Keratinocyte (primary cell): Measurements from ENCODE around the gene SYP.
"Not testable (repeated sequence)": the region's sequence is repeated elsewhere in the genome, so short reads cannot be mapped to it uniquely, and the experiment has no call there.

Experiments used
- EZH2 ChIP-seq: IDR thresholded peaks from one replicate; pipeline ENCODE4 v1.6.1; 2012; ENCODE audit warnings: inconsistent platforms, mild to moderate bottlenecking, low read length, moderate library complexity
- TF ChIP-seq, protein P1 (sequence below), 3 experiments: IDR thresholded peaks in 1 of 3; conservative IDR thresholded peaks in 1 of 3; optimal IDR thresholded peaks in 1 of 3; 2 replicates in 2 of 3; 3 replicates in 1 of 3; pipeline versions ENCODE3 to v1.5.1; 2011; ENCODE audit warnings: low read length in 3 of 3, mild to moderate bottlenecking in 3 of 3, moderate library complexity in 2 of 3, control low read depth in 1 of 3, inconsistent platforms in 1 of 3; ENCODE audit not compliant: insufficient read depth in 2 of 3; ENCODE audit errors: extremely low read depth in 1 of 3

- TF ChIP-seq, protein P1, sequence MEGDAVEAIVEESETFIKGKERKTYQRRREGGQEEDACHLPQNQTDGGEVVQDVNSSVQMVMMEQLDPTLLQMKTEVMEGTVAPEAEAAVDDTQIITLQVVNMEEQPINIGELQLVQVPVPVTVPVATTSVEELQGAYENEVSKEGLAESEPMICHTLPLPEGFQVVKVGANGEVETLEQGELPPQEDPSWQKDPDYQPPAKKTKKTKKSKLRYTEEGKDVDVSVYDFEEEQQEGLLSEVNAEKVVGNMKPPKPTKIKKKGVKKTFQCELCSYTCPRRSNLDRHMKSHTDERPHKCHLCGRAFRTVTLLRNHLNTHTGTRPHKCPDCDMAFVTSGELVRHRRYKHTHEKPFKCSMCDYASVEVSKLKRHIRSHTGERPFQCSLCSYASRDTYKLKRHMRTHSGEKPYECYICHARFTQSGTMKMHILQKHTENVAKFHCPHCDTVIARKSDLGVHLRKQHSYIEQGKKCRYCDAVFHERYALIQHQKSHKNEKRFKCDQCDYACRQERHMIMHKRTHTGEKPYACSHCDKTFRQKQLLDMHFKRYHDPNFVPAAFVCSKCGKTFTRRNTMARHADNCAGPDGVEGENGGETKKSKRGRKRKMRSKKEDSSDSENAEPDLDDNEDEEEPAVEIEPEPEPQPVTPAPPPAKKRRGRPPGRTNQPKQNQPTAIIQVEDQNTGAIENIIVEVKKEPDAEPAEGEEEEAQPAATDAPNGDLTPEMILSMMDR (optimal IDR thresholded peaks at IDR 0.05 in 1 of 3, IDR thresholded peaks at IDR 0.05 in 1 of 3, conservative IDR thresholded peaks at IDR 0.05 in 1 of 3; ENCODE audit: extremely low read depth in 1 of 3, insufficient read depth in 2 of 3, low read length in 3 of 3): peak; percentile 15 to 22 (median 19)
- TF ChIP-seq EZH2: not testable (repeated sequence)
Measured at GRCh38 chrX:49142264-49142663, 57.7 kb downstream of the SYP start.
